Uterus (tissue), 2 donors: ENCODE results near the gene ATP5PB.

Experiments
- POLR2A ChIP-seq, 2 donors: fragments of 450-650 bp; IDR thresholded peaks; one replicate each; pipeline ENCODE4 v1.6.1; 2016; ENCODE audit warnings: antibody characterized with exemption in 2 of 2, mild to moderate bottlenecking in 1 of 2, moderate library complexity in 1 of 2
- TF ChIP-seq, protein P1 (sequence below), 4 experiments: fragments of 200-600 bp in 2 of 4; fragments of 450-650 bp in 2 of 4; sonication (generic) in 2 of 4; IDR thresholded peaks; one replicate each; pipeline ENCODE4 v1.5.1; 2016 to 2019; ENCODE audit warnings: antibody characterized with exemption in 4 of 4, mild to moderate bottlenecking in 2 of 4, moderate library complexity in 1 of 4

DNA sequence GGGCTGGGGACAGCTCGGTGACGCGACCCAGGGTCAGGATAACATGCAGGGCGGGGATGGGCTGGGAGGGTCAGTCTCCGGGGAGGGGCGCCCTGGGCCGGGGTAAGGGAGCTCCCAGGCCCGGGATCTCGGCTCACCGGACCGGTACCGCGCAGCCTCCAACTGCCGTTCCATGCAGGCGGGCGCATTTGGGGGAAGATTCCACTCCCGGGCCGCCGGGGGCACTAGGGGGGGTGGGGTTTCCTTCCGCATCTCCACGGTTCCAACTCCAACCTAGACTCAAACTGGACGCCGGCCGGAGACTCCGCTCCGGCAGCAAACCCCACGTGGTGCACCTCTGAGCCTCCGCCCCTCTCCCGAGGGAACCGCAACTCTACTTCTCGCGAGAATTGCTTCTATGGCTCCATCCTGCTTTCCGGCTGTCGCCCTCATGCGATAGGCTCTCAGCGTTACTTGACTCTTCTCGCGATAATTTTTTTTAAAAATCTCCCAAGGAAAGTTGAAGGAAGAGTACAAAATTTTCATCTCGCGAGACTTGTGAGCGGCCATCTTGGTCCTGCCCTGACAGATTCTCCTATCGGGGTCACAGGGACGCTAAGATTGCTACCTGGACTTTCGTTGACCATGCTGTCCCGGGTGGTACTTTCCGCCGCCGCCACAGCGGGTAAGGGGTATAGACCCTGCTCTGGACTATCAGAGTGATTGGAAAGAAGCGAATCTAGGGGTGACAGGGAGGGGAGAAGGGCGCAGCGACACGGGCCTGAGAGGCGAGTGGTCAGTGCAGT lies at the start of gene ATP5PB, which contains the start of gene WDR77:
- TF ChIP-seq, protein P1, sequence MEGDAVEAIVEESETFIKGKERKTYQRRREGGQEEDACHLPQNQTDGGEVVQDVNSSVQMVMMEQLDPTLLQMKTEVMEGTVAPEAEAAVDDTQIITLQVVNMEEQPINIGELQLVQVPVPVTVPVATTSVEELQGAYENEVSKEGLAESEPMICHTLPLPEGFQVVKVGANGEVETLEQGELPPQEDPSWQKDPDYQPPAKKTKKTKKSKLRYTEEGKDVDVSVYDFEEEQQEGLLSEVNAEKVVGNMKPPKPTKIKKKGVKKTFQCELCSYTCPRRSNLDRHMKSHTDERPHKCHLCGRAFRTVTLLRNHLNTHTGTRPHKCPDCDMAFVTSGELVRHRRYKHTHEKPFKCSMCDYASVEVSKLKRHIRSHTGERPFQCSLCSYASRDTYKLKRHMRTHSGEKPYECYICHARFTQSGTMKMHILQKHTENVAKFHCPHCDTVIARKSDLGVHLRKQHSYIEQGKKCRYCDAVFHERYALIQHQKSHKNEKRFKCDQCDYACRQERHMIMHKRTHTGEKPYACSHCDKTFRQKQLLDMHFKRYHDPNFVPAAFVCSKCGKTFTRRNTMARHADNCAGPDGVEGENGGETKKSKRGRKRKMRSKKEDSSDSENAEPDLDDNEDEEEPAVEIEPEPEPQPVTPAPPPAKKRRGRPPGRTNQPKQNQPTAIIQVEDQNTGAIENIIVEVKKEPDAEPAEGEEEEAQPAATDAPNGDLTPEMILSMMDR (IDR thresholded peaks at IDR 0.05), result no peak
- no peak for TF ChIP-seq POLR2A (IDR thresholded peaks at IDR 0.05)
